ENCODE results near the gene CDH16.

CDH16 gene

GRCh38 chr16:66960270-66960669, 41.6 kb upstream of the CDH16 start:
- TF ChIP-seq POLR2AphosphoS5 (IDR thresholded peaks at IDR 0.05; ENCODE audit: low read depth, low read length): no peak
- TF ChIP-seq SIN3A (IDR thresholded peaks at IDR 0.05; ENCODE audit: borderline replicate concordance, insufficient read depth, low read length): no peak
- TF ChIP-seq REST (IDR thresholded peaks at IDR 0.05; ENCODE audit: insufficient read depth in 1 of 2, low read depth in 2 of 2, low read length in 2 of 2): no peak
- TF ChIP-seq FOXP2 (optimal IDR thresholded peaks at IDR 0.05; ENCODE audit: borderline replicate concordance, extremely low read depth, extremely low read length, insufficient read depth): no peak
- no peak for TF ChIP-seq TAF1 (IDR thresholded peaks at IDR 0.05; ENCODE audit: borderline replicate concordance, insufficient read depth, low read length)

- TF ChIP-seq SIN3A (IDR thresholded peaks at IDR 0.05; ENCODE audit: borderline replicate concordance, insufficient read depth, low read length): no peak
- no peak for TF ChIP-seq TAF1 (IDR thresholded peaks at IDR 0.05; ENCODE audit: borderline replicate concordance, insufficient read depth, low read length)
- no peak for TF ChIP-seq FOXP2 (optimal IDR thresholded peaks at IDR 0.05; ENCODE audit: borderline replicate concordance, extremely low read depth, extremely low read length, insufficient read depth)
- no peak for TF ChIP-seq REST (IDR thresholded peaks at IDR 0.05; ENCODE audit: insufficient read depth in 1 of 2, low read depth in 2 of 2, low read length in 2 of 2)
- TF ChIP-seq POLR2AphosphoS5 (IDR thresholded peaks at IDR 0.05; ENCODE audit: low read depth, low read length): no peak
Measured at GRCh38 chr16:66959704-66960161, 41.0 kb upstream of the CDH16 start.

GRCh38 chr16:66958857-66959703, 40.4 kb upstream of the CDH16 start:
- TF ChIP-seq POLR2AphosphoS5 (IDR thresholded peaks at IDR 0.05; ENCODE audit: low read depth, low read length) (no peak), FOXP2 (optimal IDR thresholded peaks at IDR 0.05; ENCODE audit: borderline replicate concordance, extremely low read depth, extremely low read length, insufficient read depth) (no peak), SIN3A (IDR thresholded peaks at IDR 0.05; ENCODE audit: borderline replicate concordance, insufficient read depth, low read length) (no peak), TAF1 (IDR thresholded peaks at IDR 0.05; ENCODE audit: borderline replicate concordance, insufficient read depth, low read length) (no peak), REST (IDR thresholded peaks at IDR 0.05; ENCODE audit: insufficient read depth in 1 of 2, low read depth in 2 of 2, low read length in 2 of 2) (no peak)

- TF ChIP-seq FOXP2 (optimal IDR thresholded peaks at IDR 0.05; ENCODE audit: borderline replicate concordance, extremely low read depth, extremely low read length, insufficient read depth) (no peak), SIN3A (IDR thresholded peaks at IDR 0.05; ENCODE audit: borderline replicate concordance, insufficient read depth, low read length) (no peak), POLR2AphosphoS5 (IDR thresholded peaks at IDR 0.05; ENCODE audit: low read depth, low read length) (no peak)
Measured at GRCh38 chr16:66954097-66954659, 35.5 kb upstream of the CDH16 start.

- TF ChIP-seq TAF1 (IDR thresholded peaks at IDR 0.05; ENCODE audit: borderline replicate concordance, insufficient read depth, low read length): no peak
Measured at GRCh38 chr16:66953462-66954096, 34.9 kb upstream of the CDH16 start.
